ENCODE results near the gene TMEM106A. TPM values are rescaled to one million over a fixed set of nuclear protein-coding genes. Genes with fewer than 3 reads are reported as not detected.

Gene TMEM106A
- total and polyA plus RNA-seq, 2 of the 13 experiments (the other 11 are each of a cell fraction or from before 2014, with no cell fraction given): 16.9 to 35.9 TPM

DNA sequence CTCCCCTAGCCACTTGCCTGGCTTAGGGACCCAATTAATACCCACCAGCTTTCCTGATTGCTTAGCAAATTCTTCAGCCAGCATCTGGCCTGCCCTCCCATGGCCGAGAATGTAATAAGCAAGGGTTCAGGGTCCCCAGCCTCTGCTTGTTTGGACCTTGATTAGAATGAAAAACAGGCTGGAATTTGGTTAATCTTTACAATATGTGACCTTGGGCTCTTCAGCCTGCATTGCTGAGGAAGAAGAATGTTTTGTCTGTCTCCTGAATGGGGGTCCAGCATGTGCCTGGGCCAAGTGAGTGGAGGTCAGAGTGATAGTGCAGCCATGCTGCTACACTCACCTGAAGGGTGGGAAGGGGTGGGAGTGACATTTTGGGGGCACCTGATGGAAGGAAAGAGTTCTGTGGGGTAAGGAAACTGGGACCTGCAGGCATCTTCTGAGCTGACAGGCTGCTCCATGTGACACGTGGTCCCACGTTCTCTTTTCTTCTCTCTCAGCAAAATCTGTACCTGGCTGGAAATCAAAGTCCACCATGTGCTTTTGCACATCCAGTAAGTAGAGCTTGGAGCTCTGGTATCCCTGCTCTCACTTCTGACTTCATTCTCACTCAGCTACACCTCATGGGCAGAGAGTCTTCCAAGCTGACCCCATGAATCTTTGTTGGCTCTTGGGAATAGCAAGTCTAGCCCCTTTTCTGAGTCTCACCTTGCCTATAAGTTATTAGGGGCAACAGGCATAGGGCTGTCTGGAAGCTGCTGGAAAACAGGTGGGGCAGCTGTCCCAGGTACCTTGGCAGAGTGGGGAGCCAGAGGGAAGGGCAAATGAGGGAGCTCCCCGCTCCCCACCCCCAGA, 5.3 kb downstream of the TMEM106A start (continued):
- TF ChIP-seq, protein P1, sequence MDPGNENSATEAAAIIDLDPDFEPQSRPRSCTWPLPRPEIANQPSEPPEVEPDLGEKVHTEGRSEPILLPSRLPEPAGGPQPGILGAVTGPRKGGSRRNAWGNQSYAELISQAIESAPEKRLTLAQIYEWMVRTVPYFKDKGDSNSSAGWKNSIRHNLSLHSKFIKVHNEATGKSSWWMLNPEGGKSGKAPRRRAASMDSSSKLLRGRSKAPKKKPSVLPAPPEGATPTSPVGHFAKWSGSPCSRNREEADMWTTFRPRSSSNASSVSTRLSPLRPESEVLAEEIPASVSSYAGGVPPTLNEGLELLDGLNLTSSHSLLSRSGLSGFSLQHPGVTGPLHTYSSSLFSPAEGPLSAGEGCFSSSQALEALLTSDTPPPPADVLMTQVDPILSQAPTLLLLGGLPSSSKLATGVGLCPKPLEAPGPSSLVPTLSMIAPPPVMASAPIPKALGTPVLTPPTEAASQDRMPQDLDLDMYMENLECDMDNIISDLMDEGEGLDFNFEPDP (CRISPR knock-in tag; conservative IDR thresholded peaks at IDR 0.05): 0 out of 2 replicates have a peak, but pooled peaks have one; percentile 89
- TF ChIP-seq ZNF251 (CRISPR knock-in tag; IDR thresholded peaks at IDR 0.05): peak; percentile 82; the same call in 1 of the 2 replicates
- peak; percentile 82; the same call in 1 of the 2 replicates for TF ChIP-seq ZNF292 (CRISPR knock-in tag; IDR thresholded peaks at IDR 0.05; ENCODE audit: borderline replicate concordance, low read depth)
- TF ChIP-seq, protein P2, sequence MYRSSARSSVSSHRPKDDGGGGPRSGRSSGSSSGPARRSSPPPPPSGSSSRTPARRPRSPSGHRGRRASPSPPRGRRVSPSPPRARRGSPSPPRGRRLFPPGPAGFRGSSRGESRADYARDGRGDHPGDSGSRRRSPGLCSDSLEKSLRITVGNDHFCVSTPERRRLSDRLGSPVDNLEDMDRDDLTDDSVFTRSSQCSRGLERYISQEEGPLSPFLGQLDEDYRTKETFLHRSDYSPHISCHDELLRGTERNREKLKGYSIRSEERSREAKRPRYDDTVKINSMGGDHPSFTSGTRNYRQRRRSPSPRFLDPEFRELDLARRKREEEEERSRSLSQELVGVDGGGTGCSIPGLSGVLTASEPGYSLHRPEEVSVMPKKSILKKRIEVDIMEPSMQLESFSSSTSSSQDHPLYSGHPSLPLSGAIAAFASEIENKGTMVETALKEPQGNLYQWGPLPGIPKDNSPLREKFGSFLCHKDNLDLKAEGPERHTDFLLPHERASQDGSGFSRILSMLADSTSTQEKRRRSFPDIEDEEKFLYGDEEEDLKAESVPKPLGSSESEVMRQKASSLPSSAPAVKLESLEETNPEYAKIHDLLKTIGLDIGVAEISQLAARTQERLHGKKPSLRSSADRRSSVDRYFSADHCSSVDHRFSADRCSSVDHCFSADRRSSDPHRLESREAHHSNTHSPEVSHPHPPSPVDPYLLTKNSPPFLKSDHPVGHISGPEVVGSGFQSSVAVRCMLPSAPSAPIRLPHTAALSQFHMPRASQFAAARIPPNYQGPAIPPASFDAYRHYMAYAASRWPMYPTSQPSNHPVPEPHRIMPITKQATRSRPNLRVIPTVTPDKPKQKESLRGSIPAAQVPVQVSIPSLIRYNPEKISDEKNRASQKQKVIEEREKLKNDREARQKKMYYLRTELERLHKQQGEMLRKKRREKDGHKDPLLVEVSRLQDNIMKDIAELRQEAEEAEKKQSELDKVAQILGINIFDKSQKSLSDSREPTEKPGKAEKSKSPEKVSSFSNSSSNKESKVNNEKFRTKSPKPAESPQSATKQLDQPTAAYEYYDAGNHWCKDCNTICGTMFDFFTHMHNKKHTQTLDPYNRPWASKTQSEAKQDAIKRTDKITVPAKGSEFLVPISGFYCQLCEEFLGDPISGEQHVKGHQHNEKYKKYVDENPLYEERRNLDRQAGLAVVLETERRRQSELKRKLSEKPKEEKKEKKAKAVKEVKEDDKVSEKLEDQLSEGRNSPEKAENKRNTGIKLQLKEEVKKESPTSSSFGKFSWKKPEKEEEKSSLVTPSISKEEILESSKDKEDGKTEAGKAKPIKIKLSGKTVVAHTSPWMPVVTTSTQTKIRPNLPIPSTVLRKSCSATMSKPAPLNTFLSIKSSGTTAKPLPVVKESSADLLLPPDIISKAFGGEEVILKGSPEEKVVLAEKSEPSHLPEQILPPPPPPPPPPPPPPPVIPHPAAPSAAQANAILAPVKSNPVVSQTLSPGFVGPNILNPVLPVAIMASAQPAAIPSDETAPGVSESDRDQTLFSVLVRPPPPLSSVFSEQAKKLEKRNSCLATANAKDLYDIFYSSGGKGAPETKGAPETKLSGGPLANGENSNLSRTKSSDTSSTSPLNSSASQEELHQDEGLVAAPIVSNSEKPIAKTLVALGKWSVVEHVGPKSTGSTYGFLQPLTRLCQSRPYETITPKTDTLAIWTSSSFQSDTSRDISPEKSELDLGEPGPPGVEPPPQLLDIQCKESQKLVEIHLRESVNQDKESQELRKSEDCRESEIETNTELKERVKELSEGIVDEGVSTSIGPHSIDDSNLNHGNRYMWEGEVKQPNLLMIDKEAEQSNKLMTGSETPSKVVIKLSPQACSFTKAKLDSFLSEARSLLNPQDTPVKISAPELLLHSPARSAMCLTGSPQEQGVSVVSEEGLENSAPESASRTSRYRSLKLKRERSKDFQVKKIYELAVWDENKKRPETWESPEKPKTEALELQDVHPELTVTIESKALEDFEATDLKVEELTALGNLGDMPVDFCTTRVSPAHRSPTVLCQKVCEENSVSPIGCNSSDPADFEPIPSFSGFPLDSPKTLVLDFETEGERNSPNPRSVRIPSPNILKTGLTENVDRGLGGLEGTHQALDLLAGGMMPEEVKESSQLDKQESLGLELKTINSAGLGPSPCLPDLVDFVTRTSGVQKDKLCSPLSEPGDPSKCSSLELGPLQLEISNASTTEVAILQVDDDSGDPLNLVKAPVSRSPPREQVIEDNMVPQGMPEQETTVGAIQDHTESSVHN (CRISPR knock-in tag; IDR thresholded peaks at IDR 0.05): peak; percentile 86; the same call in 1 of the 2 replicates
- TF ChIP-seq HNF4G (IDR thresholded peaks at IDR 0.05; ENCODE audit: borderline replicate concordance, low read depth, low read length): peak; percentile 88
- TF ChIP-seq HNF4G (CRISPR knock-in tag; IDR thresholded peaks at IDR 0.05; ENCODE audit: borderline replicate concordance, low read depth): peak; percentile 89
- TF ChIP-seq DNMT3B (CRISPR knock-in tag; conservative IDR thresholded peaks at IDR 0.05): peak; percentile 87
- TF ChIP-seq, protein P3, sequence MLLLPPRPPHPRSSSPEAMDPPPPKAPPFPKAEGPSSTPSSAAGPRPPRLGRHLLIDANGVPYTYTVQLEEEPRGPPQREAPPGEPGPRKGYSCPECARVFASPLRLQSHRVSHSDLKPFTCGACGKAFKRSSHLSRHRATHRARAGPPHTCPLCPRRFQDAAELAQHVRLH (CRISPR knock-in tag; IDR thresholded peaks at IDR 0.05; ENCODE audit: borderline replicate concordance, low read depth): no peak
- TF ChIP-seq GTF2F1 (IDR thresholded peaks at IDR 0.05; ENCODE audit: low read length): 0 out of 2 replicates have a peak, but pooled peaks have one; percentile 53
- TF ChIP-seq, protein P4, sequence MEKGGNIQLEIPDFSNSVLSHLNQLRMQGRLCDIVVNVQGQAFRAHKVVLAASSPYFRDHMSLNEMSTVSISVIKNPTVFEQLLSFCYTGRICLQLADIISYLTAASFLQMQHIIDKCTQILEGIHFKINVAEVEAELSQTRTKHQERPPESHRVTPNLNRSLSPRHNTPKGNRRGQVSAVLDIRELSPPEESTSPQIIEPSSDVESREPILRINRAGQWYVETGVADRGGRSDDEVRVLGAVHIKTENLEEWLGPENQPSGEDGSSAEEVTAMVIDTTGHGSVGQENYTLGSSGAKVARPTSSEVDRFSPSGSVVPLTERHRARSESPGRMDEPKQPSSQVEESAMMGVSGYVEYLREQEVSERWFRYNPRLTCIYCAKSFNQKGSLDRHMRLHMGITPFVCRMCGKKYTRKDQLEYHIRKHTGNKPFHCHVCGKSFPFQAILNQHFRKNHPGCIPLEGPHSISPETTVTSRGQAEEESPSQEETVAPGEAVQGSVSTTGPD (CRISPR knock-in tag; IDR thresholded peaks at IDR 0.05): no peak
- TF ChIP-seq, protein P5, sequence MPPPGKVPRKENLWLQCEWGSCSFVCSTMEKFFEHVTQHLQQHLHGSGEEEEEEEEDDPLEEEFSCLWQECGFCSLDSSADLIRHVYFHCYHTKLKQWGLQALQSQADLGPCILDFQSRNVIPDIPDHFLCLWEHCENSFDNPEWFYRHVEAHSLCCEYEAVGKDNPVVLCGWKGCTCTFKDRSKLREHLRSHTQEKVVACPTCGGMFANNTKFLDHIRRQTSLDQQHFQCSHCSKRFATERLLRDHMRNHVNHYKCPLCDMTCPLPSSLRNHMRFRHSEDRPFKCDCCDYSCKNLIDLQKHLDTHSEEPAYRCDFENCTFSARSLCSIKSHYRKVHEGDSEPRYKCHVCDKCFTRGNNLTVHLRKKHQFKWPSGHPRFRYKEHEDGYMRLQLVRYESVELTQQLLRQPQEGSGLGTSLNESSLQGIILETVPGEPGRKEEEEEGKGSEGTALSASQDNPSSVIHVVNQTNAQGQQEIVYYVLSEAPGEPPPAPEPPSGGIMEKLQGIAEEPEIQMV (CRISPR knock-in tag; IDR thresholded peaks at IDR 0.05; ENCODE audit: low read depth): peak; percentile 85; the same call in 1 of the 2 replicates
- TF ChIP-seq NCOA1 (CRISPR knock-in tag; IDR thresholded peaks at IDR 0.05): no peak; the same call in 1 of the 2 replicates

Measured in HepG2 (cell line).